Raji (cell line): Measurements from ENCODE around the gene AK8.

ENCODE experiments used
- POLR2A ChIP-seq: IDR thresholded peaks from 2 replicates; pipeline ENCODE4 v1.6.1; 2011; ENCODE audit warnings: low read depth, low read length, control low read depth; ENCODE audit not compliant: insufficient read depth

The AK8 gene

GRCh38 chr9:132726576-132727130, 151.4 kb downstream of the AK8 start:
- no peak for TF ChIP-seq POLR2A

- TF ChIP-seq POLR2A: no peak
Measured at GRCh38 chr9:132725306-132725705, 152.8 kb downstream of the AK8 start.

DNA sequence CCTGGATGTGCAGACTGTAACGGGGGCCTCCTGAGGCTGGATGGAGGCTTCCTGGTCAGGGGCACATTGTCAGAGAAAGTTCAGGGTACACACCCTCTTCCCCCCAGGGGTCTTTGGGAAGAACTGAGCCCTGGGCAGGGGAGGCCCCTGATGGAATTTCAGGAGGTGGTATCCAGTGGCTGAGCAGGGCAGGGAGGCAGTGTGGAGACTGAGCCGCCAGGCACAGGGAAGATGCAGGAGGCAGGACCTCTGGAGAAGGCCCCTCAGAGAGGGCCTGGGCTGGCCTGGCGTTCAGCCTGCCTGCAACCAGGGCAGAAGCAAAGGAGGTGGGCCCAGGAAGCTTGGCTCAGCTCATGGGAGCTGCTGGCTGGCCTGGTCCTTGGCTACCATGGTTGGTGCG, 154.3 kb downstream of the AK8 start:
- no peak for TF ChIP-seq POLR2A

- TF ChIP-seq POLR2A: no peak
Measured at GRCh38 chr9:132722564-132723065, 155.5 kb downstream of the AK8 start.

DNA sequence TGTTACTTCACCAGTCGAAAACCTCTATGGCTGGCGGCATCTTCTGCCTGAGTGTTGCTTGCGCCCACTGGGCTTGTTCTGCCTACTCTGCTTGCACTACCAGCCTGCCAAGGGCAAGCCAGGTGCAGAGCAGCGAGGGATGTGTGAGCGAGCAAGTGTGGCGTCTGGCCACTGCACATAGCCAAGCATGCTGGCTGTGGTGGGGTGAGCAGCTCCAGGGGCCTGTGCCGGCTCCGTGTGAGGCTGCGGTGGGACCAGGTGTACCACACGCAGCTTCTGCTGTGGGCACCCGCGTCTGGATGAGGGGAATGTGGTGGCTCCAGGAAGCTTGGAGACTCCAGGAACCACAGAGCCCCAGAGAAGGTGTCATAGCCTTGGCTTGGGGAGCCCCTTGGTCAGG, 156.4 kb downstream of the AK8 start:
- no peak for TF ChIP-seq POLR2A

GRCh38 chr9:132717326-132717945, 160.6 kb downstream of the AK8 start:
- TF ChIP-seq POLR2A: no peak

GRCh38 chr9:132716007-132716406, 162.1 kb downstream of the AK8 start:
- no peak for TF ChIP-seq POLR2A

- TF ChIP-seq POLR2A: no peak
Measured at GRCh38 chr9:132712753-132713152, 165.3 kb downstream of the AK8 start.

GRCh38 chr9:132711846-132712245, 166.2 kb downstream of the AK8 start:
- TF ChIP-seq POLR2A: no peak

DNA sequence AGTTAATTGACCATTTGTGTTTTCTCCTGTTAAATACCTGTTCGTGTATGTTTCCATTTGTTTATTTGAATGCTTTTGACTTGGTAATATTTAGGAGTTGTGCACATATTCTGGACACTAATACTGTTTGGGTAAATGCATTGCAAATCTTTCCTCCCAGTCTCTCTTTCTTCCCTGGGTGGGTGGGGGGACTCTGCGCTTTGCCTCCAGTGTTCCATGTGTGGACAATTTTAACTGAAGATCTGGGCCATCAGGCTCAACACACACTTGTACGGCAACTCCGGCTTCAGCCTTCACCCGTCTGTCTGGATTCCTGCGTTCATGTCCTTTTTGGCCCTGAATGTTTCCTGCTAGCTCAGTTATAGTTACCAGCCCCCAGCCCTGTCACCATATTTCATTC, 167.8 kb downstream of the AK8 start:
- no peak for TF ChIP-seq POLR2A

GRCh38 chr9:132708769-132709430, 169.2 kb downstream of the AK8 start:
- TF ChIP-seq POLR2A: no peak

- no peak for TF ChIP-seq POLR2A
Measured at GRCh38 chr9:132708239-132708638, 169.8 kb downstream of the AK8 start.

DNA sequence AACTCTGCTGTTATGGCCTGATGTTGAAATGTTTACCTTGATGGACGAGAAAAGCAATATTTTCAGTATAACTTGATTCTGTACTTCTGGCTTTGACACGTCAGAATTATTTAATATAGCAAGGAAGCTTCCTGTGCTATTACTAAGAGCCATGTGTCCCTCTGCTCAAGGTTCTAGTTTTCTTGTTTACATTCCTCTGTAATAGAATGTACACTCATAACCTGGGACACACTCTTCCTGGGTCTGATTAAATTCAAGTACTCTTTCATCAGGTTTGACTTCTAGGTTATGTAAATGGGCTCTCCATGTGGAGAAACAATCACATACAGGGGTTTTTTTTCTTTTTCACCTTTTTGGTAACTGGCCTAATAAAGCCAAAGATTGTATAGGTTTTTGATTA, 174.7 kb downstream of the AK8 start:
- no peak for TF ChIP-seq POLR2A

DNA sequence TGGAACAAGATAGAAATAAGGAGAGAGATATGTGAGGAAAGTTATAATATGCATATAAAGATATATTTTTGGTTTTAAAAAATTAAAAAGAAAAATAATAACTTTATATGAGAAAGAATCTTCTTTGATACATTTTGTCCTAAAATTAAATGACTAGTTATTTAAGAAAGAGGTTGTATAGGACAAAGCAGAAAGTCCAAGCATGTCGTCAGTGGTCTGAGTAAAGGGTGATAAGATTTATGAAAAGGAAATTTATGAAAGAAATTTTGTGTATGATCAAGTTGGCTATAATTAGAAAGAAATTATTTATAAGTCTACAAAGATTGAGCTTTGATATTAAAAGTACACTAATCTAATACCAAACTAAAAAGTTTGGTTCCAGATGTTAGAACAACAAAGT, 175.8 kb downstream of the AK8 start:
- no peak for TF ChIP-seq POLR2A

GRCh38 chr9:132699956-132700355, 178.1 kb downstream of the AK8 start:
- no peak for TF ChIP-seq POLR2A

- no peak for TF ChIP-seq POLR2A
Measured at GRCh38 chr9:132698989-132699388, 179.1 kb downstream of the AK8 start.
